ENCODE results near the gene FRMD4A. TPM values are rescaled to one million over a fixed set of nuclear protein-coding genes. Genes with fewer than 3 reads are reported as not detected.

Gene FRMD4A
- total RNA-seq, 1 experiment from 2014 or later: 19.6 TPM

GRCh38 chr10:14350006-14350405, 19.3 kb upstream of the FRMD4A start:
- no peak overlapping the region for H3K14ac ChIP-seq (ENCODE audit: insufficient read depth, low read length)
- no CpG with 5 or more reads among the region's 4 CpGs for WGBS (ENCODE audit: extremely low coverage, insufficient read length, low lambda C conversion rate)

More at GRCh38 chr10:14350006-14350405, 19.3 kb upstream of the FRMD4A start:
- H4K5ac ChIP-seq (ENCODE audit: insufficient read length, low read depth, low read length): no peak overlapping the region
- no peak overlapping the region for H2AK5ac ChIP-seq (ENCODE audit: insufficient read length, low read length)
- Mint-ChIP-seq H3K4me1 (peaks cover 6% of the 10 kb centered on the region in 2 experiments; a peak in 3 of 4 replicates), H3K9me3 (no peaks in the 10 kb centered on the region), H3K27me3 (ENCODE audit: low read depth) (no peaks in the 10 kb centered on the region), H3K27ac (no peak overlapping the region), H3K4me3 (no peak overlapping the region), H3K36me3 (ENCODE audit: insufficient read depth in 1 of 3, low read depth in 3 of 3) (no peaks in the 10 kb centered on the region)
- no peaks in the 10 kb centered on the region for H3K27me3 ChIP-seq (ENCODE audit: insufficient read depth, low read length)
- no peak for TF ChIP-seq CTCF (conservative IDR thresholded peaks at IDR 0.05)
- no peaks in the 10 kb centered on the region for H3K79me2 ChIP-seq (ENCODE audit: insufficient read depth, low read length)
- H2BK15ac ChIP-seq (ENCODE audit: low read depth, low read length): no peak overlapping the region
- no peaks in the 10 kb centered on the region for H4K20me1 ChIP-seq (ENCODE audit: control insufficient read depth, insufficient read depth, insufficient read length)
- no peak overlapping the region for H4K8ac ChIP-seq (replicated peaks; ENCODE audit: insufficient read length, low read depth, low read length)
- no peaks in the 10 kb centered on the region for H3K4me1 ChIP-seq (ENCODE audit: insufficient read depth, low read length)
- no peak overlapping the region for H3K4ac ChIP-seq (ENCODE audit: low read depth, low read length)
- no peak overlapping the region for H2BK20ac ChIP-seq (ENCODE audit: low read depth, low read length, poor library complexity, severe bottlenecking)
- H3K18ac ChIP-seq (ENCODE audit: insufficient read length, low read depth, low read length): no peak overlapping the region
- H3T11ph ChIP-seq (ENCODE audit: low read length): no peak overlapping the region
- no peak overlapping the region for H2AFZ ChIP-seq (ENCODE audit: low read length)
- H2BK5ac ChIP-seq (ENCODE audit: insufficient read length, low read length): no peak overlapping the region
- H3K23me2 ChIP-seq (ENCODE audit: insufficient read length, low read depth, low read length, poor library complexity, severe bottlenecking): no peaks in the 10 kb centered on the region
- H3K27ac ChIP-seq (ENCODE audit: insufficient read length, low read depth, low read length): no peak overlapping the region
- no peaks in the 10 kb centered on the region for H3K9me3 ChIP-seq (ENCODE audit: control insufficient read depth, low read depth, low read length)
- H4K91ac ChIP-seq (ENCODE audit: insufficient read length, low read depth, low read length): no peak overlapping the region
- no peak overlapping the region for H2BK12ac ChIP-seq (ENCODE audit: insufficient read length, low read depth, low read length)
- H3K4me2 ChIP-seq (ENCODE audit: insufficient read depth, insufficient read length, low read length): no peak overlapping the region
- no peaks in the 10 kb centered on the region for H3K79me1 ChIP-seq (ENCODE audit: insufficient read depth, low read depth, low read length, poor library complexity, severe bottlenecking)
- no peak for DNase-seq
- no peak overlapping the region for H3K23ac ChIP-seq (ENCODE audit: insufficient read length, low read depth, low read length)
- H2BK120ac ChIP-seq (ENCODE audit: low read depth, low read length, poor library complexity, severe bottlenecking): no peak overlapping the region
- H3K9ac ChIP-seq (ENCODE audit: extremely low read depth, insufficient read length, low read length): no peak overlapping the region
- no peak overlapping the region for H3K56ac ChIP-seq (ENCODE audit: insufficient read length, low read depth, low read length)

Data from H9 (cell line).